Loucy (cell line): Measurements from ENCODE around the gene DCP1B.

ENCODE experiments used
- CTCF ChIP-seq: fragments of 200-600 bp; sonication (generic); conservative IDR thresholded peaks from 2 replicates; pipeline ENCODE4 v1.5.1; 2014; ENCODE audit warnings: mild to moderate bottlenecking, antibody characterized with exemption, low read length
- EZH2phosphoT487 ChIP-seq: fragments of 200-600 bp; IDR thresholded peaks from 2 replicates; pipeline ENCODE4 v1.6.1; 2018; ENCODE audit warnings: antibody characterized with exemption, mild to moderate bottlenecking, moderate library complexity, borderline replicate concordance

GRCh38 chr12:2032506-2032905, 28.2 kb upstream of the DCP1B start:
- TF ChIP-seq CTCF = no peak
- TF ChIP-seq EZH2phosphoT487 = no peak
